PFSK-1 (cell line): ENCODE measurements around the gene LPCAT1.
A peak's percentile ranks its signal among the peaks of the same experiment; 100 is the strongest.

Experiments
- FOXP2 ChIP-seq: optimal IDR thresholded peaks from 2 replicates; pipeline ENCODE3; 2011; ENCODE audit warnings: borderline replicate concordance, control low read depth, inconsistent platforms; ENCODE audit not compliant: insufficient read depth; ENCODE audit errors: extremely low read length, extremely low read depth
- POLR2AphosphoS5 ChIP-seq: IDR thresholded peaks from 2 replicates; pipeline ENCODE4 v1.6.1; 2012; ENCODE audit warnings: low read depth, mild to moderate bottlenecking, control low read depth, low read length, moderate library complexity
- SIN3A ChIP-seq: IDR thresholded peaks from 2 replicates; pipeline ENCODE4 v1.6.1; 2012; ENCODE audit warnings: mild to moderate bottlenecking, low read length, moderate library complexity, borderline replicate concordance; ENCODE audit not compliant: insufficient read depth
- TAF1 ChIP-seq: IDR thresholded peaks from 2 replicates; pipeline ENCODE4 v1.6.1; 2012; ENCODE audit warnings: low read length, control low read depth, borderline replicate concordance; ENCODE audit not compliant: insufficient read depth
- TF ChIP-seq, protein P1 (sequence below), 2 experiments: IDR thresholded peaks; 2 replicates each; pipeline versions ENCODE4 v1.6.1 to v1.8.0; 2011 to 2012; ENCODE audit warnings: low read depth in 2 of 2, low read length in 2 of 2, control low read depth in 1 of 2, inconsistent platforms in 1 of 2, mild to moderate bottlenecking in 1 of 2, moderate library complexity in 1 of 2; ENCODE audit not compliant: insufficient read depth in 1 of 2

The LPCAT1 gene

DNA sequence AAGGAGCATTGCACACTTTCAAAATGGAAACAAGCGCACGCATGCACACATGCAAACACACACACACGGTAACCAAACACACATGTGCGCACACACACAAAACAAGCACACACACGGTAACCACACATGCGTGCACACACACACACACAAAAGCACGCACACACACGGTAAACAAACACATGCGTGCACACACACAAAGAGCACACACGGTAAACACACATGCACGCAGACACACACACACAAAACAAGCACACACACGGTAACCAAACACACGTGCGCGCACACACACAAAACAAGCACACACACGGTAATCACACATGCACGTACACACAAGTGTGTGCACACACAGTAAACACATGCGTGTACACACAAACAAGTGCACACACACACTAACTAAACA lies 59.2 kb downstream of the LPCAT1 start:
- TF ChIP-seq TAF1 (no peak), POLR2AphosphoS5 (no peak), FOXP2 (no peak), SIN3A (no peak)
- TF ChIP-seq, protein P1, sequence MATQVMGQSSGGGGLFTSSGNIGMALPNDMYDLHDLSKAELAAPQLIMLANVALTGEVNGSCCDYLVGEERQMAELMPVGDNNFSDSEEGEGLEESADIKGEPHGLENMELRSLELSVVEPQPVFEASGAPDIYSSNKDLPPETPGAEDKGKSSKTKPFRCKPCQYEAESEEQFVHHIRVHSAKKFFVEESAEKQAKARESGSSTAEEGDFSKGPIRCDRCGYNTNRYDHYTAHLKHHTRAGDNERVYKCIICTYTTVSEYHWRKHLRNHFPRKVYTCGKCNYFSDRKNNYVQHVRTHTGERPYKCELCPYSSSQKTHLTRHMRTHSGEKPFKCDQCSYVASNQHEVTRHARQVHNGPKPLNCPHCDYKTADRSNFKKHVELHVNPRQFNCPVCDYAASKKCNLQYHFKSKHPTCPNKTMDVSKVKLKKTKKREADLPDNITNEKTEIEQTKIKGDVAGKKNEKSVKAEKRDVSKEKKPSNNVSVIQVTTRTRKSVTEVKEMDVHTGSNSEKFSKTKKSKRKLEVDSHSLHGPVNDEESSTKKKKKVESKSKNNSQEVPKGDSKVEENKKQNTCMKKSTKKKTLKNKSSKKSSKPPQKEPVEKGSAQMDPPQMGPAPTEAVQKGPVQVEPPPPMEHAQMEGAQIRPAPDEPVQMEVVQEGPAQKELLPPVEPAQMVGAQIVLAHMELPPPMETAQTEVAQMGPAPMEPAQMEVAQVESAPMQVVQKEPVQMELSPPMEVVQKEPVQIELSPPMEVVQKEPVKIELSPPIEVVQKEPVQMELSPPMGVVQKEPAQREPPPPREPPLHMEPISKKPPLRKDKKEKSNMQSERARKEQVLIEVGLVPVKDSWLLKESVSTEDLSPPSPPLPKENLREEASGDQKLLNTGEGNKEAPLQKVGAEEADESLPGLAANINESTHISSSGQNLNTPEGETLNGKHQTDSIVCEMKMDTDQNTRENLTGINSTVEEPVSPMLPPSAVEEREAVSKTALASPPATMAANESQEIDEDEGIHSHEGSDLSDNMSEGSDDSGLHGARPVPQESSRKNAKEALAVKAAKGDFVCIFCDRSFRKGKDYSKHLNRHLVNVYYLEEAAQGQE (IDR thresholded peaks at IDR 0.05; ENCODE audit: insufficient read depth in 1 of 2, low read depth in 2 of 2, low read length in 2 of 2), result no peak

DNA sequence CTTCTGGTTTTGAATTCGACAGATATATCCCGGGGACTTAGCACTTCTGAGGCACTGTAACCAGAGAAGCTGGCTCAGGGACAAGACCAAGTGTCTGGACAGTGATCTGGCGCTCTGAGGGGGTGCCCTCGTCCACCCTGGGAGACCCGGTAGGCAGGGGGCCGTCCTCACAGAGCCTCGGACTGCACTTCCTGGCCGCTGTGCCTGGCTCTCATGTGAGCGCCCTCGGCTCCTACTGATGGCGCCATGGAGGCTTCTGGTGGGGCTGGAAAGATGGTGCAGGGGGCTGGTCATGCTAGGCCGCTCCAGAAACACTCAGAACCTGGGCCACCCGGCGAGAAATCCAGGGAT lies 59.7 kb downstream of the LPCAT1 start:
- TF ChIP-seq POLR2AphosphoS5 (no peak), FOXP2 (no peak), TAF1 (no peak), SIN3A (no peak)
- TF ChIP-seq, protein P1 (IDR thresholded peaks at IDR 0.05; ENCODE audit: insufficient read depth in 1 of 2, low read depth in 2 of 2, low read length in 2 of 2), result no peak

DNA sequence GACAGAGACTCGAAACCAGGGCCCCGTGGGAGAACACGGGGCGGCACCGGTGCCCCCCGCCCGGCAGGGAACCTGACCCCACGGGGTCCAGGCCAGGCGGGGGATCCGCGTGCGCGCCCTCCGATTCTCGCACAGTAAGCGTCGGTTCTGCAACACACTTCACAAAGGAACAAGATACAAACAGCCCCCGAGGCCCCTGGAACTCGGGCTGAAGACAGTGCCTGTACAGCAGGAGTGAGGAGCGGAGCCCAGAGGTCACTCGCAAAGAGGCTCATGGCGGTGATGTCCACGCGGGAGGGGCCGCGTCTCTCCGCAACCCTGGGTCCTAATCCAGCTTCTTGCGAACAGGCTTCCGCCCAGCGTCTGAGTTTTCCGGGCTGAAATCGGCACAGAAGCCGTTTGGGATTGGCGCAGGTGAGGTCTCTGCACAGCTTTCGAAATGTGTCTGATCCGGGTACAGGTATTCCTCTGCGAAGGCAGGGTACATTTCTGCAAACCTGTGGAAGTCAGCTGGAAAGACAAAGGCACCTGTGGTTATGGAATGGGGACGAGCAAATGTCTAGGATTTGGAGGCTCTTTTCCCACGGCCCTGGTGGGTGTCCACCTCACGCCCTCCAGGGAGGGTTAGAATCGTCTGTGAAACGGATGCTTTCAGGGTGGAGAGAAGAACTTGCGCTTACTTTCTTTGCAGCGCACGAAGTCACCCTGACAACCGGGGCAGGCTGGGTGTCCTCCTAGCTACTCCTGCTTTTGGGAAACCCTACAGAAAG lies 60.2 kb downstream of the LPCAT1 start:
- no peak for TF ChIP-seq SIN3A
- no peak for TF ChIP-seq FOXP2

DNA sequence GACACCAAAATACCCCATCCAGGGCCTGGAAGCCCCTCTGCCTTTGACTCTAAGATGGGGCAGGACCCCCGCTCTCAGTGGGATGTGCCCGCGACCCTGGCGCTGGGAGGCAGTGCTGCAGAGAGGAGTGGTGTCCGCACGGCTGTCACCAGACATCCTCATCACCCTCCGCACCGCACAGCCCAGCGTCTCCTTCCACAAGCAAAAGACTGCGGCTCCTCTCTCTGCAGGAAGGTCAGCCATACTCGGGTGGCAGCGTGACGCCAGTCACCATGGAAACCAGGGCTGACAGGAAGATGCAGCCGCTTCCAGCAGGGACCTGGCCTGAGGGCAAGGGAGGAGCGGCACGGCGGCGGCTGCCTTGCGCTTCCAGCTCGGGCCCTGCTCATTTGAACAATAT lies 61.4 kb downstream of the LPCAT1 start:
- TF ChIP-seq TAF1 (no peak), SIN3A (no peak), FOXP2 (no peak), POLR2AphosphoS5 (no peak)

DNA sequence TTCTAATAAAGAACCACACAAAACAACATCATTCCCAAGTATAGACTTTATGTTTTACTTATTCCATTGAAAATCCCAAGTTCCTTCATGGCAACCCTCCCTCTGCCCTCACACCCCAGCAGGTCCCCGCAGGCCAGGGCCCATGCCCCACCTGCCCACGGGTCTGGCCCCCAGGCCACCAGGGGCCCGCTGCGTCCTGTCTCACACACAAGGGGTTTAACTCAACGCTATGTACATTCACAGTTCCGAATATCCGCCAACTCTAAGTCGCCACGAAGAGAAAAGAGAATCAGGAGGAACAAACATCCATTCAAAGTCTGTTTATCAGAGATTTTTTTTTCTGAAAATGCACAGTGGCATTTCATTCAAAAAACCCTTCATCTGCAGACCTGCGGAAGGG lies 62.4 kb downstream of the LPCAT1 start:
- TF ChIP-seq FOXP2 (no peak), POLR2AphosphoS5 (no peak), TAF1 (no peak), SIN3A (no peak)
- TF ChIP-seq, protein P1 (IDR thresholded peaks at IDR 0.05; ENCODE audit: insufficient read depth in 1 of 2, low read depth in 2 of 2, low read length in 2 of 2), result no peak

DNA sequence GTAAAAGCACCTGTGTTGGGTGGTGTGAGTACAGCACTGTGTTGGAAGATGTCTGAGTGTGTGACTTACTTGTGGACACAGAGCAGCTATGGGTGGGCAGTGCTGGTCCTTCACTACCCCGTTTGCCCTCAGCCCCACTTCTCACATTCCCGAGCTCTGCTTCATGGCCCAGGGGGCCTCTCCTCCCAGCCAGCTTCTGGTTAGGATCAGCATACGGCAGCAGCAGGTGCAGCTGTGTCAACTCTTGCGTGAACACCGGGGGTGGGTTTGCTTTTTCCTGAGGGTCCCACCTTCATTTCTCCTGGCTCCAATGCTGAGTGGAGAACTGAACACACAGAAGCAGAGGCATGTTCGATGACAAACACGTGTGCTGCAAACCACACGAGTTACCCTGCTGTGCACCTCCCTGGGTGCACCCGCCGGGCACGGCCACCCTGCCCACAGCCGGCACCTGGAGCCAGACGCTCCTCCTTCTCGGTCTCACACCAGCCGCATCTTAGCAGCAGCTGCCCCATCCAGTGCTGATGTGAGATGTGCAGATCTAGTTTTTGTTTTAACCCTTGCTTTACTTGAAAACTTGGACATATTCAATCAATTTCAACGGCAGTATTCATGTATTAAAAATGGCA lies 63.6 kb downstream of the LPCAT1 start:
- TF ChIP-seq TAF1 (no peak), POLR2AphosphoS5 (peak; percentile 48; the same call in 1 of the 2 replicates), SIN3A (no peak)
- TF ChIP-seq, protein P1 (IDR thresholded peaks at IDR 0.05; ENCODE audit: insufficient read depth in 1 of 2, low read depth in 2 of 2, low read length in 2 of 2), result no peak
